ENCODE measurements around the gene EXOC3L2.

GRCh38 chr19:45258862-45259261, 13.7 kb upstream of the EXOC3L2 start:
- TF ChIP-seq CTCF (IDR thresholded peaks at IDR 0.05) (no peak), POLR2A (IDR thresholded peaks at IDR 0.05) (no peak)
